Measurements from ENCODE around the gene ZNF655.
"Not testable (repeated sequence)": the region's sequence is repeated elsewhere in the genome, so short reads cannot be mapped to it uniquely, and the experiment has no call there.

ZNF655 gene

GRCh38 chr7:99561737-99562051 lies 3.3 kb downstream of the ZNF655 start:
- no peak for DNase-seq

- DNase-seq, result no peak
Observed at GRCh38 chr7:99562114-99562784, 3.8 kb downstream of the ZNF655 start.

- DNase-seq, result peak; percentile 37 to 56
Observed at GRCh38 chr7:99562832-99563231, 4.4 kb downstream of the ZNF655 start.

GRCh38 chr7:99563650-99564049 lies 5.2 kb downstream of the ZNF655 start:
- DNase-seq, result no peak

- not testable (repeated sequence) for DNase-seq
Observed at GRCh38 chr7:99568770-99569169, 10.3 kb downstream of the ZNF655 start.

- DNase-seq, result no peak
Observed at GRCh38 chr7:99571768-99572167, 13.3 kb downstream of the ZNF655 start.

- DNase-seq, result no peak
Observed at GRCh38 chr7:99573257-99573656, 14.8 kb downstream of the ZNF655 start.

- no peak for DNase-seq
Observed at GRCh38 chr7:99576251-99576650, 17.8 kb downstream of the ZNF655 start.

- DNase-seq, result no peak
Observed at GRCh38 chr7:99579281-99579955, 21.0 kb downstream of the ZNF655 start.

GRCh38 chr7:99579956-99580777 lies 21.7 kb downstream of the ZNF655 start:
- DNase-seq, result peak; percentile 59 to 63

GRCh38 chr7:99580778-99581332 lies 22.4 kb downstream of the ZNF655 start:
- not testable (repeated sequence) for DNase-seq

GRCh38 chr7:99588868-99589267 lies 30.4 kb downstream of the ZNF655 start:
- DNase-seq, result no peak

GRCh38 chr7:99594948-99595745 lies 36.7 kb downstream of the ZNF655 start:
- no peak for DNase-seq

GRCh38 chr7:99596408-99596955 lies 38.0 kb downstream of the ZNF655 start:
- DNase-seq, result no peak

GRCh38 chr7:99597762-99598501 lies 39.5 kb downstream of the ZNF655 start, which contains the start of gene TMEM225B:
Gene TMEM225B (plus strand): TSS chr7:99598267. CDS start chr7:99604389, 6,122 bp downstream.
- peak in 1 of 2 donors; percentile 37 for DNase-seq

- no peak for DNase-seq
Observed at GRCh38 chr7:99599836-99600235, 41.4 kb downstream of the ZNF655 start.

GRCh38 chr7:99601656-99602310 lies 43.3 kb downstream of the ZNF655 start:
- DNase-seq, result no peak

GRCh38 chr7:99605527-99605926 lies 47.1 kb downstream of the ZNF655 start:
- no peak for DNase-seq

- no peak for DNase-seq
Observed at GRCh38 chr7:99606531-99606930, 48.1 kb downstream of the ZNF655 start.

- DNase-seq, result no peak
Observed at GRCh38 chr7:99607548-99607947, 49.1 kb downstream of the ZNF655 start.

GRCh38 chr7:99614495-99614894 lies 56.1 kb downstream of the ZNF655 start:
- no peak for DNase-seq
